Measurements from ENCODE around the gene MYH3. TPM values are rescaled to one million over a fixed set of nuclear protein-coding genes. Genes with fewer than 3 reads are reported as not detected.
A peak's percentile ranks its signal among the peaks of the same experiment; 100 is the strongest.
"Not testable (repeated sequence)": the region's sequence is repeated elsewhere in the genome, so short reads cannot be mapped to it uniquely, and the experiment has no call there.

Gene MYH3
- total RNA-seq, 1 experiment from 2014 or later: 4.1 TPM

- Histone ChIP-seq H3F3A (ENCODE audit: low read length, unreplicated experiment) (no peaks in the 10 kb centered on the region), H3K27ac (ENCODE audit: low read length) (peak within 1 kb of the TSS; percentile 72), H3K27me3 (ENCODE audit: low read length) (no peaks in the 10 kb centered on the region), H3K36me3 (ENCODE audit: low read depth, low read length) (peaks cover 18% of the 10 kb centered on the region), H3K79me2 (ENCODE audit: low read length) (peaks cover 59% of the 10 kb centered on the region), H3K9me3 (ENCODE audit: low read length) (no peaks in the 10 kb centered on the region), H3K9me2 (replicated peaks; ENCODE audit: low read length) (no peaks in the 10 kb centered on the region), H3K4me2 (ENCODE audit: low read length) (peak within 1 kb of the TSS; percentile 98), H3K4me1 (ENCODE audit: insufficient read depth, low read length) (peaks cover 10% of the 10 kb centered on the region; the same call in 1 of the 2 replicates), H4K20me1 (ENCODE audit: low read length) (no peaks in the 10 kb centered on the region), H2AFZ (ENCODE audit: low read length) (peak within 1 kb of the TSS; percentile 77), H3K9ac (ENCODE audit: low read length) (peak within 1 kb of the TSS; percentile 93), H3K4me3 (ENCODE audit: low read length) (peak within 1 kb of the TSS; percentile 88)
- no TSS peak for BruUV-seq (replicated peaks)
- ATAC-seq: peak; percentile 99
- CTCF ChIA-PET: no interaction called here
- POLR2A ChIA-PET (ENCODE audit: unreplicated experiment): no interaction called here
- TF ChIP-seq EZH2 (IDR thresholded peaks at IDR 0.05; ENCODE audit: low read length, unreplicated experiment) (no peak), EZH2phosphoT487 (IDR thresholded peaks at IDR 0.05; ENCODE audit: borderline replicate concordance, low read length) (no peak)
- TF ChIP-seq, protein P1, sequence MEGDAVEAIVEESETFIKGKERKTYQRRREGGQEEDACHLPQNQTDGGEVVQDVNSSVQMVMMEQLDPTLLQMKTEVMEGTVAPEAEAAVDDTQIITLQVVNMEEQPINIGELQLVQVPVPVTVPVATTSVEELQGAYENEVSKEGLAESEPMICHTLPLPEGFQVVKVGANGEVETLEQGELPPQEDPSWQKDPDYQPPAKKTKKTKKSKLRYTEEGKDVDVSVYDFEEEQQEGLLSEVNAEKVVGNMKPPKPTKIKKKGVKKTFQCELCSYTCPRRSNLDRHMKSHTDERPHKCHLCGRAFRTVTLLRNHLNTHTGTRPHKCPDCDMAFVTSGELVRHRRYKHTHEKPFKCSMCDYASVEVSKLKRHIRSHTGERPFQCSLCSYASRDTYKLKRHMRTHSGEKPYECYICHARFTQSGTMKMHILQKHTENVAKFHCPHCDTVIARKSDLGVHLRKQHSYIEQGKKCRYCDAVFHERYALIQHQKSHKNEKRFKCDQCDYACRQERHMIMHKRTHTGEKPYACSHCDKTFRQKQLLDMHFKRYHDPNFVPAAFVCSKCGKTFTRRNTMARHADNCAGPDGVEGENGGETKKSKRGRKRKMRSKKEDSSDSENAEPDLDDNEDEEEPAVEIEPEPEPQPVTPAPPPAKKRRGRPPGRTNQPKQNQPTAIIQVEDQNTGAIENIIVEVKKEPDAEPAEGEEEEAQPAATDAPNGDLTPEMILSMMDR (conservative IDR thresholded peaks at IDR 0.05; ENCODE audit: low read depth, low read length): peak; percentile 28; the same call in 1 of the 2 replicates
- intact Hi-C loops (cut with micrococcal nuclease): loop anchor here (2.0 kb wide), 1 partner anchor 31 kb away; no protein-coding TSS in a partner anchor
- DNase-seq: peak; percentile 90
These were observed 40.3 kb upstream of the MYH3 start, which contains the start of the genes ADPRM and SCO1 for GRCh38 chr17:10697092-10698081. TSS of gene ADPRM (plus strand) at chr17:10697594. CDS start at chr17:10704927, 7,333 bp downstream. TSS of gene SCO1 (minus strand) at chr17:10697533. CDS start at chr17:10697507, 26 bp downstream.

GRCh38 chr17:10695875-10696407, 38.8 kb upstream of the MYH3 start:
- H4K20me1 ChIP-seq (ENCODE audit: low read length); H3K27me3 ChIP-seq (ENCODE audit: low read length); H3K27ac ChIP-seq (ENCODE audit: low read length); H2AFZ ChIP-seq (ENCODE audit: low read length); H3K4me1 ChIP-seq (ENCODE audit: insufficient read depth, low read length); H3F3A ChIP-seq (ENCODE audit: low read length, unreplicated experiment); H3K9me3 ChIP-seq (ENCODE audit: low read length); CTCF ChIA-PET; DNase-seq; BruUV-seq (replicated peaks); H3K9me2 ChIP-seq (replicated peaks; ENCODE audit: low read length); ATAC-seq: not testable (repeated sequence)
- peaks cover 72% of the 10 kb centered on the region for H3K79me2 ChIP-seq (ENCODE audit: low read length)
- H3K36me3 ChIP-seq (ENCODE audit: low read depth, low read length): peaks cover 27% of the 10 kb centered on the region
- H3K9ac ChIP-seq (ENCODE audit: low read length): peak overlapping the region; percentile 93; the same call in 1 of the 2 replicates
- intact Hi-C loops (cut with micrococcal nuclease): loop anchor here (2.0 kb wide), 1 partner anchor 33 kb away; no protein-coding TSS in a partner anchor
- POLR2A ChIA-PET (ENCODE audit: unreplicated experiment): interaction anchor here (0.6 kb wide), 1 partner anchor 955 kb away, joined by 3 read pairs; no protein-coding TSS in a partner anchor
- peak overlapping the region; percentile 98 for H3K4me2 ChIP-seq (ENCODE audit: low read length)
- H3K4me3 ChIP-seq (ENCODE audit: low read length): peak overlapping the region; percentile 88

DNA sequence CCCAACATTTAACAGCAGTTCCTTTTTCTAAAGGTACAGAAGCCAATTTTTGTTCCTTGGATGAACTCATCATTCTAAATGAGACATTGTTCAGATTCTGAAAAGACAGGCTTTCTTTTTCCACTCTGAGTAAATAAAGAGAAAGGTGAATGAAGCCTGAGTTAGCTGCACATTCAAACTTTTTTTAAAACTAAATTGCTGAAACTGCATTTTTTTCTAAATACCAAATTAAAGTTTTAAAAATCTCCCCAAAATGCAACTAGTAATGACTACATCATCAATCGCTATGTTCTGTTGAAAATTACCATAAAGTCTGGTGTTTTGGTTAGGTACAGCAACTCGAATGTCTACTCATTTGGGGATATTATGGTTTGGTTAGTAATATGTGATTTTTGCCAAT, 30.4 kb upstream of the MYH3 start:
- H3K4me2 ChIP-seq (ENCODE audit: low read length): no peak overlapping the region
- peaks cover 49% of the 10 kb centered on the region for H3K79me2 ChIP-seq (ENCODE audit: low read length)
- CTCF ChIA-PET: no interaction called here
- H3K9me2 ChIP-seq (replicated peaks; ENCODE audit: low read length): no peaks in the 10 kb centered on the region
- H3K4me1 ChIP-seq (ENCODE audit: insufficient read depth, low read length): no peaks in the 10 kb centered on the region
- H3K4me3 ChIP-seq (ENCODE audit: low read length): no peak overlapping the region
- H3F3A ChIP-seq (ENCODE audit: low read length, unreplicated experiment): no peaks in the 10 kb centered on the region
- intact Hi-C loops (cut with micrococcal nuclease): no loop called here
- TF ChIP-seq EZH2phosphoT487 (IDR thresholded peaks at IDR 0.05; ENCODE audit: borderline replicate concordance, low read length): no peak
- TF ChIP-seq, protein P1 (conservative IDR thresholded peaks at IDR 0.05; ENCODE audit: low read depth, low read length): no peak
- TF ChIP-seq EZH2 (IDR thresholded peaks at IDR 0.05; ENCODE audit: low read length, unreplicated experiment): no peak
- DNase-seq: no peak
- POLR2A ChIA-PET (ENCODE audit: unreplicated experiment): no interaction called here
- H3K9me3 ChIP-seq (ENCODE audit: low read length): no peaks in the 10 kb centered on the region
- H3K27ac ChIP-seq (ENCODE audit: low read length): no peak overlapping the region
- no TSS peak for BruUV-seq (replicated peaks)
- no peak overlapping the region for H3K9ac ChIP-seq (ENCODE audit: low read length)
- no peak for ATAC-seq
- peaks cover 50% of the 10 kb centered on the region for H3K36me3 ChIP-seq (ENCODE audit: low read depth, low read length)
- no peaks in the 10 kb centered on the region; the same call in 1 of the 2 replicates for H4K20me1 ChIP-seq (ENCODE audit: low read length)
- H2AFZ ChIP-seq (ENCODE audit: low read length): no peak overlapping the region
- H3K27me3 ChIP-seq (ENCODE audit: low read length): no peaks in the 10 kb centered on the region
